H1 (cell line): Measurements from ENCODE around the gene THBD. TPM values are rescaled to one million over a fixed set of nuclear protein-coding genes. Genes with fewer than 3 reads are reported as not detected.
A peak's percentile ranks its signal among the peaks of the same experiment; 100 is the strongest.

Source experiments
- CTCF ChIA-PET: fragments of 300-600 bp; sonication (Branson Sonifier 250); formaldehyde crosslinking; loops from one replicate; lab custom pipeline; 2021; ENCODE audit not compliant: partially characterized antibody; lab: Charles Lee
- POLR2A ChIA-PET: fragments of 300-600 bp; sonication (Branson Sonifier 250); formaldehyde crosslinking; loops from one replicate; lab custom pipeline; 2021; ENCODE audit warnings: inconsistent platforms; ENCODE audit not compliant: partially characterized antibody; lab: Charles Lee
- DNase-seq, 2 experiments: peaks; one replicate each; pipeline versions ENCODE4 v3.0.0 to v3.0.0-alpha.2; 2010 to 2022; ENCODE audit warnings: low spot score in 2 of 2, low read depth in 1 of 2, mixed read lengths in 1 of 2
- FAIRE-seq: peaks from 2 replicates; lab custom pipeline; 2011; peaks lifted over from hg19 to GRCh38; lab: Jason Lieb, UNC
- H2AFZ ChIP-seq: 2 replicates; pipeline ENCODE4 v1.8.1; 2012; ENCODE audit warnings: low read length, inconsistent platforms
- H2AK5ac ChIP-seq: 2 replicates; pipeline ENCODE4 v1.6.1; 2013; ENCODE audit warnings: low read depth, low read length
- H2BK120ac ChIP-seq: replicated peaks from 2 replicates; pipeline ENCODE3; 2013; ENCODE audit warnings: low read depth, low read length, inconsistent platforms
- H2BK12ac ChIP-seq: 2 replicates; pipeline ENCODE4 v1.6.1; 2013; ENCODE audit warnings: low read depth, low read length
- H2BK15ac ChIP-seq: 2 replicates; pipeline ENCODE4 v1.6.1; 2013; ENCODE audit warnings: low read length
- H2BK20ac ChIP-seq: 2 replicates; pipeline ENCODE4 v1.6.1; 2013; ENCODE audit warnings: low read length
- H2BK5ac ChIP-seq: 2 replicates; pipeline ENCODE4 v1.6.1; 2013; ENCODE audit warnings: low read depth, low read length
- H3K14ac ChIP-seq: 2 replicates; pipeline ENCODE4 v1.6.1; 2013; ENCODE audit warnings: inconsistent platforms; ENCODE audit not compliant: insufficient read length
- H3K18ac ChIP-seq: 2 replicates; pipeline ENCODE4 v1.6.1; 2013; ENCODE audit warnings: low read length; ENCODE audit errors: extremely low read depth
- H3K23ac ChIP-seq: 2 replicates; pipeline ENCODE4 v1.6.1; 2013; ENCODE audit warnings: inconsistent platforms; ENCODE audit not compliant: insufficient read length
- H3K23me2 ChIP-seq: 2 replicates; pipeline ENCODE4 v1.6.1; 2013; ENCODE audit warnings: low read depth, low read length
- H3K27ac ChIP-seq: 2 replicates; pipeline ENCODE4 v1.6.1; 2011; ENCODE audit warnings: low read depth, low read length, inconsistent platforms
- H3K27me3 ChIP-seq, 4 experiments: replicated peaks in 1 of 4; 1 replicate in 1 of 4; 2 replicates in 3 of 4; pipeline versions ENCODE4 v1.6.1 to v1.8.1; 2011 to 2013; ENCODE audit warnings: low read length in 3 of 4, mild to moderate bottlenecking in 3 of 4, inconsistent platforms in 2 of 4, mixed read lengths in 2 of 4, moderate library complexity in 1 of 4; ENCODE audit not compliant: control insufficient read depth in 3 of 4, insufficient read depth in 3 of 4; ENCODE audit errors: extremely low read depth in 1 of 4
- H3K36me3 ChIP-seq, 4 experiments: 2 replicates each; pipeline versions ENCODE4 v1.6.1 to v1.8.1; 2011 to 2013; ENCODE audit warnings: mild to moderate bottlenecking in 4 of 4, low read length in 3 of 4, moderate library complexity in 2 of 4, control low read depth in 1 of 4, inconsistent platforms in 1 of 4; ENCODE audit not compliant: insufficient read depth in 4 of 4, control insufficient read depth in 2 of 4
- H3K4ac ChIP-seq: replicated peaks from 2 replicates; pipeline ENCODE3; 2013; ENCODE audit warnings: low read length, low read depth, mixed read lengths, inconsistent platforms; ENCODE audit not compliant: insufficient read length
- H3K4me1 ChIP-seq, 4 experiments: replicated peaks in 1 of 4; 1 replicate in 1 of 4; 2 replicates in 3 of 4; pipeline versions ENCODE4 v1.6.1 to v1.8.1; 2011 to 2013; ENCODE audit warnings: low read length in 3 of 4, inconsistent platforms in 2 of 4, mixed read lengths in 1 of 4; ENCODE audit not compliant: insufficient read depth in 4 of 4, control insufficient read depth in 3 of 4
- H3K4me2 ChIP-seq, 2 experiments: 2 replicates each; pipeline versions ENCODE4 v1.6.1 to v1.8.1; 2011 to 2013; ENCODE audit warnings: low read depth in 2 of 2, low read length in 2 of 2, control low read depth in 1 of 2, inconsistent platforms in 1 of 2, mild to moderate bottlenecking in 1 of 2; ENCODE audit not compliant: insufficient read depth in 1 of 2
- H3K4me3 ChIP-seq, 4 experiments: fragments of 200-600, 300-600 bp in 1 of 4; sonication (generic), shearing (Covaris generic), sonication (Bioruptor Twin) in 1 of 4; 2 replicates each; pipeline versions ENCODE4 v1.5.1 to v1.8.1; 2011 to 2016; ENCODE audit warnings: low read length in 4 of 4, low read depth in 3 of 4, control low read depth in 2 of 4, inconsistent platforms in 2 of 4, mild to moderate bottlenecking in 2 of 4, mixed read lengths in 1 of 4, moderate library complexity in 1 of 4; ENCODE audit not compliant: insufficient read depth in 2 of 4; ENCODE audit errors: extremely low read depth in 1 of 4
- H3K56ac ChIP-seq: replicated peaks from 2 replicates; pipeline ENCODE3; 2013; ENCODE audit warnings: low read depth, mild to moderate bottlenecking, mixed read lengths, low read length, inconsistent platforms; ENCODE audit not compliant: insufficient read length
- H3K79me1 ChIP-seq: 2 replicates; pipeline ENCODE4 v1.6.1; 2013; ENCODE audit warnings: low read depth, low read length, control low read depth
- H3K79me2 ChIP-seq, 2 experiments: 2 replicates each; pipeline versions ENCODE4 v1.6.1 to v1.8.1; 2012 to 2013; ENCODE audit warnings: low read length in 2 of 2, mild to moderate bottlenecking in 2 of 2, inconsistent platforms in 1 of 2; ENCODE audit not compliant: insufficient read depth in 2 of 2, control insufficient read depth in 1 of 2
- H3K9ac ChIP-seq, 4 experiments: replicated peaks in 1 of 4; 1 replicate in 1 of 4; 2 replicates in 3 of 4; pipeline versions ENCODE4 v1.6.1 to v1.8.1; 2011 to 2013; ENCODE audit warnings: low read depth in 3 of 4, low read length in 3 of 4, control low read depth in 2 of 4, mild to moderate bottlenecking in 2 of 4, moderate library complexity in 2 of 4, inconsistent platforms in 1 of 4; ENCODE audit errors: extremely low read depth in 1 of 4
- H3K9me3 ChIP-seq, 2 experiments: 2 replicates each; pipeline versions ENCODE4 v1.6.1 to v1.8.1; 2012 to 2013; ENCODE audit warnings: mild to moderate bottlenecking in 2 of 2, moderate library complexity in 2 of 2, control low read depth in 1 of 2, inconsistent platforms in 1 of 2, low read depth in 1 of 2, low read length in 1 of 2, mixed read lengths in 1 of 2; ENCODE audit not compliant: insufficient read depth in 2 of 2
- H4K20me1 ChIP-seq, 2 experiments: replicated peaks in 1 of 2; 2 replicates each; pipeline versions ENCODE3 to v1.8.1; 2011 to 2013; ENCODE audit warnings: inconsistent platforms in 2 of 2, low read length in 2 of 2, mild to moderate bottlenecking in 1 of 2; ENCODE audit not compliant: insufficient read depth in 2 of 2, control insufficient read depth in 1 of 2
- H4K5ac ChIP-seq: 2 replicates; pipeline ENCODE4 v1.6.1; 2013; ENCODE audit warnings: low read length, low read depth, mixed read lengths, inconsistent platforms; ENCODE audit not compliant: insufficient read length
- H4K8ac ChIP-seq: 2 replicates; pipeline ENCODE4 v1.8.0; 2013; ENCODE audit warnings: mild to moderate bottlenecking, moderate library complexity, low read length, inconsistent platforms; ENCODE audit not compliant: insufficient read depth; ENCODE audit errors: extremely low read depth
- H4K91ac ChIP-seq: replicated peaks from 2 replicates; pipeline ENCODE3; 2013; ENCODE audit warnings: low read length, mixed read lengths, inconsistent platforms; ENCODE audit not compliant: insufficient read length
- TAF7 ChIP-seq: optimal IDR thresholded peaks from 2 replicates; pipeline ENCODE3; 2011; ENCODE audit warnings: low read depth, mild to moderate bottlenecking, inconsistent platforms, low read length, moderate library complexity, borderline replicate concordance
- TEAD4 ChIP-seq: IDR thresholded peaks from 2 replicates; pipeline ENCODE4 v1.6.1; 2012; ENCODE audit warnings: low read depth, low read length, inconsistent platforms, mixed read lengths
- WGBS, 2 experiments: shearing (Covaris generic) in 1 of 2; methylation state at CpG; one replicate each; pipeline versions ENCODE4 v1.1.6 to v1.1.7; 2013 to 2015; ENCODE audit warnings: low lambda C conversion rate in 2 of 2, mixed read lengths in 2 of 2, inconsistent platforms in 1 of 2, low coverage in 1 of 2, missing lambda C conversion rate in 1 of 2; ENCODE audit not compliant: insufficient replicate concordance in 2 of 2, insufficient coverage in 1 of 2, insufficient read length in 1 of 2; ENCODE audit errors: extremely low coverage in 1 of 2, missing lambda C conversion rate in 1 of 2; 5-methylcytosine and 5-hydroxymethylcytosine counted together
- polyA plus RNA-seq, 7 experiments: library from polyadenylated mRNA; depleted of rRNA in 3 of 7; stranded (reverse) in 5 of 7; unstranded in 2 of 7; fragments of >200 nt in 5 of 7; fragments of 200-250 nt in 2 of 7; gene quantifications; 1 replicate in 5 of 7; 2 replicates in 1 of 7; 4 replicates in 1 of 7; pipeline versions ENCODE4 v1.2.1 to v1.2.3, GENCODE V29; 2011 to 2013; ENCODE audit warnings: missing spikeins in 2 of 7, mixed read lengths in 2 of 7
- total RNA-seq: library from RNA; stranded (reverse); fragmentation: NEBNext Ultra II Directional; extraction: Animal tissue kit (Norgen Biotek cat#: 25700); gene quantifications from 2 replicates; pipeline ENCODE4 v1.2.1, GENCODE V29; 2021

THBD gene
- total and polyA plus RNA-seq, 2 of the 8 experiments (the other 6 are each of a cell fraction or from before 2014, with no cell fraction given), result 0.21 to 0.43 TPM

DNA sequence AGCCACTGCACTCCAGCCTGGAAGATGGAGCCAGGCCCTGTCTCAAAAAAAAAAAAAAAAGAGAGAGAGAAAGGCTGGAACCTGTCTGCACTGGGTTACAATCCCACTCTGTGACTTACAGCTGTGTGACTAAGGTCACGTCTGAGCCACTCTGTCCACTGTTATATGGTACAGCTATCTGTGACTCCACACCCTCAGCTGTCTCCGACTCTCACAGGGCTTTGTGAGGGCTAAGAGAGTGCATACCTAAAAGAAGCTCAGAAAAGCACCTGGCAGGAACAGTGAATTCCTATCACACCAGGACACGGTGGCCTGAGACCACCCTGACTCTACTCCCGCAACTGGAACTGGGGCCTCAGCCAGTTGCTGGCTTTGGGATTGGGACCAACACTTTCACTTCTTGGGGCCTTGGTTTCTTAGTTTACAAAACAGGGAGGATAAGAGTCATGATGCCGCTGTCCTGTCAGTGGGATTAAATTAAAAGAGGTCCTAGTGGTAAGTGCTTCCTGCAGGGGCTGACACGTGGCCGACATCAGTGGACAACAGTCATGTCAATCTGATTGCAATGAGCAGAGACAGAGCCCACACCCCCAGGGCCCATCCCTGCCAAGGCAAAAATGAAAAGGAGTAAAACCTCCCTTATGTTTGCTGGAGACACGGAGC lies 42.4 kb upstream of the THBD start:
- 79% methylated on average over 8 of the region's 8 CpGs; no CpG with 5 or more reads in 1 of the 2 experiments for WGBS, 2 experiments
- no peak overlapping the region for H4K5ac ChIP-seq
- TF ChIP-seq TEAD4 (0 out of 2 replicates have a peak, but pooled peaks have one; percentile 9), TAF7 (no peak)
- no peak overlapping the region for H4K91ac ChIP-seq
- H3K9me3 ChIP-seq, result no peaks in the 10 kb centered on the region
- no peak overlapping the region for H3K18ac ChIP-seq
- CTCF ChIA-PET, result interaction anchor here (1.0 to 3.5 kb wide), 9 partner anchors 9 to 143 kb away, joined by 3 to 21 read pairs (median 3); no protein-coding TSS in a partner anchor
- 0 out of 2 replicates have a peak overlapping the region, but pooled peaks have one; percentile 11 for H4K8ac ChIP-seq
- H3K36me3 ChIP-seq, result no peaks in the 10 kb centered on the region
- no peaks in the 10 kb centered on the region for H3K27me3 ChIP-seq
- no peaks in the 10 kb centered on the region for H3K23me2 ChIP-seq
- no peaks in the 10 kb centered on the region for H4K20me1 ChIP-seq
- no peak overlapping the region for H3K27ac ChIP-seq
- no peak overlapping the region for H2BK15ac ChIP-seq
- H3K14ac ChIP-seq, result no peak overlapping the region
- no peak overlapping the region for H3K4ac ChIP-seq
- 0 out of 7 replicates have a peak overlapping the region, but pooled peaks of 1 of the 4 experiments have one; percentile 21 for H3K9ac ChIP-seq
- H3K79me2 ChIP-seq, result no peaks in the 10 kb centered on the region
- H3K23ac ChIP-seq, result no peak overlapping the region
- 0 out of 2 replicates have a peak overlapping the region, but pooled peaks have one; percentile 39 for H2AK5ac ChIP-seq
- no peak overlapping the region for H3K56ac ChIP-seq
- H3K4me1 ChIP-seq, result peaks cover 0 to 4% (median 2%) of the 10 kb centered on the region in 4 experiments; a peak in 3 of 7 replicates
- DNase-seq (no peak), FAIRE-seq (no peak)
- H2BK5ac ChIP-seq, result no peak overlapping the region
- H2BK20ac ChIP-seq, result 0 out of 2 replicates have a peak overlapping the region, but pooled peaks have one; percentile 93
- H3K4me2 ChIP-seq, result no peak overlapping the region
- POLR2A ChIA-PET, result interaction anchor here (0.9 kb wide), 2 partner anchors 9 to 15 kb away, joined by 3 read pairs; no protein-coding TSS in a partner anchor
- no peak overlapping the region for H2BK120ac ChIP-seq
- peak overlapping the region; percentile 17; the same call in 1 of the 2 replicates for H2BK12ac ChIP-seq
- peak overlapping the region; percentile 61; the same call in 1 of the 2 replicates for H2AFZ ChIP-seq
- no peak overlapping the region for H3K4me3 ChIP-seq
- H3K79me1 ChIP-seq, result no peaks in the 10 kb centered on the region
